ENCODE results near the gene NPL. TPM values are rescaled to one million over a fixed set of nuclear protein-coding genes. Genes with fewer than 3 reads are reported as not detected.

The NPL gene
- total RNA-seq, 2 experiments from 2014 or later = 3.7 to 5.0 TPM

DNA sequence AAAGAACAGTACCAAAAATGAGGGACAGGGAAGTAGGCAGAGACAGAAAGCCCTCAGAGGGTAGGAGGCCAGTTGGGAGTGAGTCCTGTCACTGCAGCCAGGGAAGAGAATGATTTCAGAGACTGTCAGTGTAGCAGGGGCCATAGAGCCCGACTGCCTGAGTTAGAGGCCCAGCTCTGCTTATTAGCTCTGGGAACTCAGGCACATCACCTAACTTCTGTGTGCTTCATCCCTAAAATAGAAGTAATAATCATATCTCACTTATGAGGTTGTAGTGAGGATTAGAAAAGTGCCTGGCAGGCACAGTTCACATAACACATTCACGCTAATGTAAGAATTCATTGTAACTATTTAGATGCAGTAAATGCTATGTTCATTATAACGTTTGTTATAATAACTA, 18.3 kb downstream of the NPL start:
- no peak overlapping the region for H3K27ac Mint-ChIP-seq
- DNase-seq = no peak
- ChIA-PET POLR2A (no interaction called here), CTCF (no interaction called here)
- no peak overlapping the region for H3K4me3 Mint-ChIP-seq
- no peaks in the 10 kb centered on the region for H3K9me3 Mint-ChIP-seq
- H3K36me3 Mint-ChIP-seq (ENCODE audit: low read depth) = no peaks in the 10 kb centered on the region
- no peaks in the 10 kb centered on the region for H3K4me1 Mint-ChIP-seq
- H3K27me3 Mint-ChIP-seq = no peaks in the 10 kb centered on the region

DNA sequence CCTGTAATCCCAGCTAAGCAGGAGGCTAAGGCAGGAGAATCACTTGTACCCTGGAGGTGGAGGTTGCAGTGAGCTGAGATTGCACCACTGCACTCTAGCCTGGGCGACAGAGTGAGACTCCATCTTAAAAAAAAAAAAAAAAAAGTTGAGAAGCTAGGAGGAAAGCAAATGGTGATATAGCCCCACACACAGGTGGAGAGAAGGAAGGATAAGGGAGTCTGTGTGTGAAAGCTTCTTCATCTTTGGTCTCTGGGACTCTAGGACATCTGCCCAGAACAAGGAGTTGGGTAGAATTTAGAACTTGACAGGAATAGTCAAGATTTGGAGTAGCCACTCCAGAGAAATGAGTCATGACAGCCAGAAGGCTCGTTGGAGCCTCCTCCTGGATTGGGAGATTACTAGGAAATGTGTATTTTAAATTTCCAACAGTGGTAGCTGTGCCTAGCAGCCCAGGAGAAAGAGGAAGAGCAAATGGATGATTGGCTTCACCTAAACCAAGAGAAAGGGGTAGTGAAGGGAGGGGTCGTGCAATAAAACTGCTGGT, 19.9 kb downstream of the NPL start:
- Mint-ChIP-seq H3K9me3 (no peaks in the 10 kb centered on the region), H3K4me3 (no peak overlapping the region)

DNA sequence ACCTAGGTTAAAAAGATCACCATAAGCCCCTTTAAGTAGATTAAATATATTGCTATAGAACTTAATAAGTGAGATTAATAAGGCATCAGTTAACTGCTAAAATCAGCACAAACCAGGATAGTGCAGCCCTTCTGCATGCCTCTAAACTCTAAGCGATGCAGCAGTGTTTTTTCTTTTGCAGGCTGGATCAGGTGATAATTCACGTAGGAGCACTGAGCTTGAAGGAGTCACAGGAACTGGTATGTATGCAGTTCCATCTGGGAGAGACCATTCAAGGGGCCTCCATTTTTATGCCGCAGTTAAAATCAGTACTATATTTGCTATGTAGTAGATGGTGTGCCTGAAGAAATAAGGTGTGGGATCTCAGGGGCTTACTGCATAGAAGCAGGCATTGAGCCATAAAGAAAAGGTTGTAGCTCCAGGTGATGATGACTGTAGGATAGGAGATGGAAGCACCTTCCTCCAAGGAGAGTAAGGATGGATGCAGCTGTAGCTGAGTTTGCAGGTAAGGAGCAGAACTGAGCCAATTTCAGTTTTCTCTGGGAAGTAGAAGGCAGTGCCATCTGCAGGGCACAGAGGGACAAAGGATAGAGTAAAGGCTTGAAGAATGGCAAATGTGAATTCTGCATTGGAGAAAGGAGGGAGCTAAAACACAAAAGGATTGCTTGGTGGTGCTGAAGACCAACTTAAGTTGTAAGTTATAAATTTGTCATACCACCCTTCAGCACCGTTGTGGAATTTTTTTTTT, 22.6 kb downstream of the NPL start:
- CTCF ChIA-PET = no interaction called here
- H3K27me3 Mint-ChIP-seq = no peaks in the 10 kb centered on the region
- no peaks in the 10 kb centered on the region for H3K4me1 Mint-ChIP-seq
- no peaks in the 10 kb centered on the region for H3K36me3 Mint-ChIP-seq (ENCODE audit: low read depth)
- DNase-seq = no peak
- H3K9me3 Mint-ChIP-seq = no peaks in the 10 kb centered on the region
- POLR2A ChIA-PET = no interaction called here
- H3K27ac Mint-ChIP-seq = no peak overlapping the region
- H3K4me3 Mint-ChIP-seq = no peak overlapping the region

More for the DNA sequence above, 19.9 kb downstream of the NPL start:
- Mint-ChIP-seq H3K4me1 (no peaks in the 10 kb centered on the region), H3K27me3 (no peaks in the 10 kb centered on the region), H3K36me3 (ENCODE audit: low read depth) (no peaks in the 10 kb centered on the region), H3K27ac (no peak overlapping the region)
- ChIA-PET CTCF (no interaction called here), POLR2A (no interaction called here)
- DNase-seq = no peak

DNA sequence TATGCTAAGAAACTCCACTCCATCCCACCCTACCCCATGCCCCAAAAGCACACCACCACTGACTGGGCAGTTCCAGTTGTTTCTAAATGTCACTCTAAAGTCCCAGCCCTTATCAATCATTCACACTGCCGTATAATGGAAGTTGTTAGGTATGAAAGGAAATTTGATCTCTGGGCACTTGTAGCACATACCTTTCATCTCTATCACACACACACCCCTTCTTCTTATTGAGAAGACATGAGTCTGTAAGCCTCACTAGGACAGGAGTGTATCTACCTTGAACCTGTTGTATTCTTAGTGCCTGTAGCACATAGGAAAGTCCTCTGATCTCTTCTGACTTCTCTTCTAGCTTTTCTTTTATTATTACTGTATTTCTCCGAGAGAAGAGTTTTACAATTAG, 27.3 kb downstream of the NPL start:
- no peak overlapping the region for H3K4me3 Mint-ChIP-seq
- H3K4me1 Mint-ChIP-seq = no peaks in the 10 kb centered on the region
- ChIA-PET POLR2A (no interaction called here), CTCF (no interaction called here)
- no peaks in the 10 kb centered on the region for H3K27me3 Mint-ChIP-seq
- peaks cover 3% of the 10 kb centered on the region for H3K36me3 Mint-ChIP-seq (ENCODE audit: low read depth)
- H3K27ac Mint-ChIP-seq = no peak overlapping the region
- H3K9me3 Mint-ChIP-seq = no peaks in the 10 kb centered on the region
- DNase-seq = no peak

DNA sequence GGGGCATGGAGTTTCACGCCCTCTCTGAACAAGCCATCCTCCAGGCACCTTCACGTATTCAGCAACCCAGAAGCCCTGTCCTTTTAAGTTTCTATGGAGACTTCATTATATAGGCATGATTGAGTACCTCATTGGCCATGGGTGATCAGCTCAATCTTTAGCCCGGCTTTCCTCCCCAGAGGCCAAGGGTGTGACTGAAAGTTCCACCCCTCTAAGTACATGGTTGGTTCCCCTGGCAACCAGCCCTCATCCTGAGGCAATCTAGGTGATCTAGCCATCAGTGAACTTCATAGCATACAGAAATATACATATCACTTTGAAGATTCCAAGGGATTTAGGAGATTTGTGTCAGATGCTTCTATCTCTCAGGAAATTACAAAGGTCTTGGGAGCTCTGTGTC, 28.2 kb downstream of the NPL start:
- no peaks in the 10 kb centered on the region for H3K9me3 Mint-ChIP-seq
- DNase-seq = no peak
- no peak overlapping the region for H3K27ac Mint-ChIP-seq
- no peak overlapping the region for H3K4me3 Mint-ChIP-seq
- no peaks in the 10 kb centered on the region for H3K27me3 Mint-ChIP-seq
- CTCF ChIA-PET = no interaction called here
- POLR2A ChIA-PET = no interaction called here
- H3K4me1 Mint-ChIP-seq = no peaks in the 10 kb centered on the region
- peaks cover 3% of the 10 kb centered on the region for H3K36me3 Mint-ChIP-seq (ENCODE audit: low read depth)

DNA sequence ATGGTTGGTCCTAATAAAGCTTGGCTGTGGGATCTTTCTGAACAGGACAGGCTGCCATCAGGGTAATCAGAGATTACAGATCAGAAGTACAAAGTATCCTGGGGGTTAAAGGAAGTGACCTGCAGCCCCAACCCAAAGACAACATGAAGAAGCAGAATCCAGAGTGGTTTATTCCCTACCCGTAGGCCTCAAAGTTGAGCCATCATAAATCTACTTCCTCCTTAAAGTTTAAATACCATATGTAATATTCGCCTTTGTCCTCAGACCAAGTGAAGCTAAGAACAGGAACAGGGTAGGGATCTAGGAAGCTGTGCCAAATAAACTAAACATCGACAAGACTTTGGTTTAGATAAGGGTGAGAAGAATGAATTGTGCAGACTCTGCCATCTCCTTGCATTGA, 33.6 kb downstream of the NPL start:
- H3K4me3 Mint-ChIP-seq = no peak overlapping the region
- H3K4me1 Mint-ChIP-seq = no peaks in the 10 kb centered on the region
- no peaks in the 10 kb centered on the region for H3K9me3 Mint-ChIP-seq
- ChIA-PET POLR2A (no interaction called here), CTCF (no interaction called here)
- peaks cover 2% of the 10 kb centered on the region for H3K36me3 Mint-ChIP-seq (ENCODE audit: low read depth)
- DNase-seq = no peak
- H3K27me3 Mint-ChIP-seq = no peaks in the 10 kb centered on the region
- H3K27ac Mint-ChIP-seq = no peak overlapping the region

DNA sequence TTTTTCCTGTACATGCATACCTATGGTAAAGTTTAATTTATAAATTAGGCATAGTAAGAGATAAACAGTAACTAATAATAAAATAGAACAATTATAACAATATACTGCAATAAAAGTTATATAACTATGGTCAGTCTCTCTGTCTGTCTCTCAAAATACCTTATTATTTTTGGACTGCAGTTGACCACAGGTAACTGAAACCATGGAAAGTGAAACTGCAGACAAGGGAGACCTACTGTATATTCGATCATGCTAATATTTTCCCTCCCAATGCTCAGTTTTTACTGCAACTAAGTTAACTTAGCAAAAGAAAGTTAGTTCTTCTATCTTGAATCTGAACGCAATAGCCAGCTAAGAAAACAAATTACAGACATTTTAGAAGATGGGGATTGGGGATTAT, 37.3 kb downstream of the NPL start:
- ChIA-PET POLR2A (no interaction called here), CTCF (no interaction called here)
- Mint-ChIP-seq H3K36me3 (ENCODE audit: low read depth) (no peaks in the 10 kb centered on the region), H3K27ac (no peak overlapping the region), H3K4me1 (no peaks in the 10 kb centered on the region), H3K4me3 (no peak overlapping the region), H3K27me3 (peaks cover 1% of the 10 kb centered on the region), H3K9me3 (no peaks in the 10 kb centered on the region)
- no peak for DNase-seq

DNA sequence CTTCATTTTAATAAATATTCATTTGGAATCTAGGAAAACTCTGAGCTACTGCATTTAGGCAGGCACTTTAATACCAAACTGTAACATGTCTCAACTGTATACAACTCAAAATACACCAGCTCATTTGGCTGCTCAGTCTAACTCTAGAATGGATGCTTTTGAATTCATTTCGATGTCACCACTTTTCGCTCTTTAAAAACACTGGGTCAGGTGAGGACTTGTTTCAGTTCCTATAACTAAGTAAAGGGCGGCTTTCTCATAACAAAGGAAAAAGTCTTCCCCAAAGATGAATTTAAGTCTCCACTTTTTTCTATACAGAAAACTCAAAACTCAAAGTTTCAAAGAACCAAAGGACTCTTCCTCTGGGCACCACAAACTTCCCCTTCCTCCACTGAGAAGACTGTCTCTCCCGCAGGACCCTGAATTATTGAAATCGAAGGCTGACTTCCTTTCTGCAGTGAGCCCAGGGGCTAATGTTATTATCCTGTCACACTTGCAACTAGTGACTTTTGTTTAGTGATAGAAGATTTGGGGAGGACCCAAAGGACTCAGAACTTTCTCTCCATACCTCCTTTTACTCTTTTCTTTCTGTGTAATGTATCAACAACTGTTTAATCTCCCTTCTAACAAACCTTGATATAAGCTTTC, 39.8 kb downstream of the NPL start:
- H3K4me3 Mint-ChIP-seq = no peak overlapping the region
- ChIA-PET CTCF (interaction anchor here (1.1 kb wide), 1 partner anchor 45 kb away, joined by 3 read pairs; no protein-coding TSS in a partner anchor), POLR2A (no interaction called here)

DNA sequence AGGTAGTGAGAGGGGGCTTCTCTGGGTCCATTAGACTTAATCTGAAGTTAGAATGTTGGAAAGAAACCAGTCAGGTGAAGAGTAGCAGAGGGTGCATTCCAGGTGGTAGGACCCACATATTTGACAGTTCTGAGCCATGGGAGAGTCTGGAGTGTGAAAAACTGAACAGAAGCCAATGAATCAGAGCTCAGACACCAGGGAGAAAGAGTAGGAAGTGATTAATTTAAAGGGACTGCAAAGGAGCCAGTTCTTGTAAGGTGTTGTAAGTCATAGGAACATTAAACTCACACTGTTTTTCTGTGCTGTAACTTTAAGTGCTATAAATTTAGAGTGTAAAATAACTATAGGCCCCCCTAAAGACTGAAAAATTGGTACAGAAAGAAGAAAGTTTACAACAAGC, 43.7 kb downstream of the NPL start:
- H3K36me3 Mint-ChIP-seq (ENCODE audit: low read depth) = no peaks in the 10 kb centered on the region
- no peaks in the 10 kb centered on the region for H3K9me3 Mint-ChIP-seq
- H3K4me3 Mint-ChIP-seq = no peak overlapping the region
- DNase-seq = no peak
- CTCF ChIA-PET = no interaction called here
- POLR2A ChIA-PET = no interaction called here
- peaks cover 3% of the 10 kb centered on the region for H3K27me3 Mint-ChIP-seq
- no peak overlapping the region for H3K27ac Mint-ChIP-seq
- peaks cover 2% of the 10 kb centered on the region for H3K4me1 Mint-ChIP-seq

More for the DNA sequence above, 39.8 kb downstream of the NPL start:
- peaks cover 3% of the 10 kb centered on the region for H3K27me3 Mint-ChIP-seq
- H3K36me3 Mint-ChIP-seq (ENCODE audit: low read depth) = no peaks in the 10 kb centered on the region
- no peak overlapping the region for H3K27ac Mint-ChIP-seq
- H3K9me3 Mint-ChIP-seq = no peaks in the 10 kb centered on the region
- DNase-seq = no peak
- no peaks in the 10 kb centered on the region for H3K4me1 Mint-ChIP-seq

DNA sequence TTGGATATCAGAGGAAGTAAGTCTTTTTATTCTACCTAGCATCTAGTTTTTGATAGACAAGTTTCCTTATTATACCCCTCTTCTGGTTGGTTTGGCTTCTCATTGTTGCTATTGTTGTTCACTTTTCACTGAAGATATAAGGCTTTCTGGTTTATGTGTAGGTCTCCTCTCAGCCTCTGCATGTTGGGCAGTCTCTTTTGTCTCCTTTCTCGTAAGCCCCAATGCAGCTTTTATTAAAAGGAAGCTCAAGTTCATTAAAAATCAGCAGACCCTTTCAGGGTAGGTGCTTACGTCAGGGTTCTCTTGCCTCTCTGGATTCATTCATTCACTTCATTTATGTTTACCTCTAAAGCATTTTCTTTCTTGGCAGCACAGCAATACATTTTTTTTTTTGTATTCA, 44.8 kb downstream of the NPL start:
- peaks cover 3% of the 10 kb centered on the region for H3K27me3 Mint-ChIP-seq
- H3K9me3 Mint-ChIP-seq = no peaks in the 10 kb centered on the region
- H3K4me1 Mint-ChIP-seq = peaks cover 6% of the 10 kb centered on the region
- ChIA-PET CTCF (no interaction called here), POLR2A (no interaction called here)
- DNase-seq = no peak
- H3K36me3 Mint-ChIP-seq (ENCODE audit: low read depth) = no peaks in the 10 kb centered on the region
- H3K27ac Mint-ChIP-seq = no peak overlapping the region
- no peak overlapping the region for H3K4me3 Mint-ChIP-seq

DNA sequence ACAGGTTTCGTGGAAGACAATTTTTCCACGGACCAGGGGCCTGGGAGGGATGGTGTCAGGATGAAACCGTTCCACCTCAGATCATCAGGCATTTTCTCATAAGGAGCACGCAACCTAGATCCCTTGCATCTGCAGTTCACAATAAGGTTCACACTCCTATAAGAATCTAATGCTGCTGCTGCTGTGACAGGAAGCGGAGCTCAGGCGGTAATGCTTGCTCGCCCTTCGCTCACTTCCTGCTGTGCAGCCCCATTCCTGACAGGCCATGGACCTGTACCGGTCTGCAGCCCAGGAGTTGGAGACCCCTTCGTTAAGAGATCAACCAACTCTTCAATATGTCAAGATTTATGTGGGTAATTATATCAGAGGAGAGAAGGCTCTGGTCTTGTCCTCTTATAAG, 46.2 kb downstream of the NPL start:
- DNase-seq = no peak
- Mint-ChIP-seq H3K36me3 (ENCODE audit: low read depth) (peaks cover 11% of the 10 kb centered on the region), H3K4me1 (peaks cover 11% of the 10 kb centered on the region), H3K4me3 (no peak overlapping the region), H3K27ac (no peak overlapping the region), H3K27me3 (peaks cover 1% of the 10 kb centered on the region), H3K9me3 (no peaks in the 10 kb centered on the region)
- ChIA-PET CTCF (no interaction called here), POLR2A (no interaction called here)

DNA sequence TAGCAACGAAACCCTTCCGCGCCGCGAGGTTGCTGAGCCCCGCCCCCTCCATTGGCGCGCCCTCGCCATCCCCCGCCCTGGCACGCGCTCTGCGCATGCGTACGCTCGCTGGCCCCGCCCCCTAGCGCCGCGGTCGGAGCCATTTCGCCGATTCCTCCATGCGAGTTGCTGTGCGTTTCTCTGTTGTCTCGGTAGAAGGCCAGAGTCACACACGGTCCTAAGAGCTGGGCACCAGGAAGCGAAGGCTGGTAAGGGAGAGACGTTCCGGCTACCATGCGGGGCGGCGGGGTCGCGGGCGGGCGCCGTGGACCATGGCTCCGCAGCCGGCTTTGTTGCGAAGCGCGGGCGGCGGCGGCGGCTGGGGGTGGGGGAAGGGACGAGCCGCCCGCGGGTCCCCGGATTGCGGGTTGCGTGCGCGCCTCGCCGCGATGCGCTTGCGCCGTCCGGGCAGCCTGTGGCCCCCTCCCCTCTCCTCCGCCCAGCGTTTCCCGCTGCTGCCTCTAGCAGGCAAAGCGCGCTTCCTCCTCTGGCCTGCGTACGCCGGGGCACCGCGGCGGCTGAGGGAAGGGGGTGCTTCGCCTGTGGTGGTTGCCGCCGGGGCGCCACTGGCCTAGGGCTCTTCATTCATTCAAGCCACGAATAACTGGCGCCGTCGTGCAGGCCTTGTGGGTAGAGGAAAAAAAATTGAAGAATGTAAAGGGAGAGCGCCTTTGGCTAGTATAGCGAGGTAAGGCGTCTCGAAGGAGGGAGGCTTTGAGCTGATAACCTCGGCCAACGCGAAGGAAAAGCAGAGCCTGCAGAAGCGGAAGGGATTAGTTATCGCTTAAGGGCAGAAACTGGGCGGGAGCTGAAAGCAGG, 49.9 kb downstream of the NPL start, which contains the start of gene DHX9:
DHX9 (plus strand) TSS at position 139 of the 858 bp plus-strand sequence. CDS start 3,220 bp downstream, outside the sequence.
- H3K27me3 Mint-ChIP-seq = no peaks in the 10 kb centered on the region
- peaks cover 44% of the 10 kb centered on the region for H3K4me1 Mint-ChIP-seq
- POLR2A ChIA-PET = interaction anchor here (0.5 to 3.6 kb wide), 10 partner anchors 14 to 632 kb away, joined by 3 to 13 read pairs (median 4); partner anchors contain the start of genes NPL and RNASEL

More for the DNA sequence above, 49.9 kb downstream of the NPL start, which contains the start of gene DHX9:
- peak within 1 kb of the TSS; percentile 96 for H3K4me3 Mint-ChIP-seq
- peaks cover 40% of the 10 kb centered on the region for H3K36me3 Mint-ChIP-seq (ENCODE audit: low read depth)
- peak within 1 kb of the TSS; percentile 96 for H3K27ac Mint-ChIP-seq
- DNase-seq = peak; percentile 95
- CTCF ChIA-PET = interaction anchor here (1.1 to 1.4 kb wide), 3 partner anchors 53 to 251 kb away, joined by 3 to 4 read pairs (median 4); no protein-coding TSS in a partner anchor
- H3K9me3 Mint-ChIP-seq = no peaks in the 10 kb centered on the region

All from activated CD4-positive, alpha-beta memory T cell treated with anti-CD3 and anti-CD28 coated beads, Interleukin-2, amount 10 ng/mL, durations not matched to agents 7 days and 5 days (primary cell).